K562 (cell line): ENCODE data around the gene CTTNBP2NL. TPM values are rescaled to one million over a fixed set of nuclear protein-coding genes. Genes with fewer than 3 reads are reported as not detected.

Experiments
- CXXC5 ChIP-seq: fragments of 250-450 bp; sonication (Bioruptor Pico); IDR thresholded peaks from 2 replicates; pipeline ENCODE4 v1.8.0; 2022; ENCODE audit warnings: inconsistent platforms, mild to moderate bottlenecking, moderate library complexity
- ESRRB ChIP-seq: fragments of 250-450 bp; sonication (Bioruptor Pico); IDR thresholded peaks from 2 replicates; pipeline ENCODE4 v1.5.0; 2020; ENCODE audit warnings: mild to moderate bottlenecking, moderate library complexity, borderline replicate concordance
- FIP1L1 ChIP-seq: fragments of 200-400 bp; formaldehyde crosslinking; IDR thresholded peaks from 2 replicates; pipeline ENCODE4 v1.6.1; 2018; ENCODE audit warnings: mild to moderate bottlenecking, low read depth, low read length; ENCODE audit not compliant: poor library complexity, severe bottlenecking
- HMGN3 ChIP-seq: IDR thresholded peaks from 2 replicates; pipeline ENCODE4 v1.6.1; 2011; ENCODE audit warnings: borderline replicate concordance, low read depth, mild to moderate bottlenecking, mixed read lengths, low read length; ENCODE audit not compliant: insufficient read length; ENCODE audit errors: extremely low read depth
- MAZ ChIP-seq, 2 experiments: fragments of 450-650 bp in 1 of 2; sonication (generic) in 1 of 2; formaldehyde crosslinking; IDR thresholded peaks in 1 of 2; conservative IDR thresholded peaks in 1 of 2; 2 replicates each; pipeline versions ENCODE4 v1.4.0 to v1.5.0; 2020; ENCODE audit warnings: mild to moderate bottlenecking in 1 of 2, missing genetic modification reagents in 1 of 2
- MTA2 ChIP-seq: fragments of 450-650 bp; IDR thresholded peaks from 2 replicates; pipeline ENCODE4 v1.6.1; 2016; ENCODE audit warnings: low read depth
- NFIC ChIP-seq: fragments of 450-650 bp; IDR thresholded peaks from 2 replicates; pipeline ENCODE4 v1.6.1; 2017; ENCODE audit warnings: mild to moderate bottlenecking, inconsistent platforms
- PTTG1 ChIP-seq: fragments of 450-650 bp; IDR thresholded peaks from 2 replicates; pipeline ENCODE4 v1.6.1; 2016; ENCODE audit warnings: low read depth, mild to moderate bottlenecking, missing genetic modification characterization, missing compliant biosample characterization
- SIX5 ChIP-seq, 2 experiments: IDR thresholded peaks; 2 replicates each; pipeline ENCODE4 v1.6.1; 2011; ENCODE audit warnings: low read length in 2 of 2, borderline replicate concordance in 1 of 2, low read depth in 1 of 2, mild to moderate bottlenecking in 1 of 2, moderate library complexity in 1 of 2; ENCODE audit not compliant: insufficient read depth in 1 of 2
- SMC3 ChIP-seq: conservative IDR thresholded peaks from 2 replicates; pipeline ENCODE4 v1.6.1; 2011; ENCODE audit warnings: low read depth, low read length, improper control_type of control experiment; ENCODE audit not compliant: insufficient read depth
- U2AF2 ChIP-seq: fragments of 200-400 bp; formaldehyde crosslinking; optimal IDR thresholded peaks from 2 replicates; pipeline ENCODE3; 2017; ENCODE audit warnings: low read depth, mild to moderate bottlenecking, low read length
- ZFP36 ChIP-seq: fragments of 150-350 bp; IDR thresholded peaks from 2 replicates; pipeline ENCODE4 v1.6.1; 2018; ENCODE audit warnings: low read length, low read depth; ENCODE audit not compliant: partially characterized antibody
- ZKSCAN1 ChIP-seq: fragments of 150-350 bp; IDR thresholded peaks from 2 replicates; pipeline ENCODE4 v1.6.1; 2016; ENCODE audit warnings: low read depth, low read length
- ZNF282 ChIP-seq: sonication (generic); formaldehyde crosslinking; IDR thresholded peaks from 2 replicates; pipeline ENCODE4 v1.8.1; 2023; ENCODE audit warnings: missing genetic modification reagents
- ZNF384 ChIP-seq: IDR thresholded peaks from 2 replicates; pipeline ENCODE4 v1.6.1; 2012; ENCODE audit warnings: low read depth, low read length, improper control_type of control experiment
- ZSCAN32 ChIP-seq: fragments of 450-650 bp; formaldehyde crosslinking; IDR thresholded peaks from 2 replicates; pipeline ENCODE4 v1.4.0; 2020; ENCODE audit warnings: mild to moderate bottlenecking, moderate library complexity
- polyA plus RNA-seq, 8 experiments: library from polyadenylated mRNA; depleted of rRNA in 4 of 8; stranded (reverse) in 5 of 8; unstranded in 3 of 8; fragments of >200 nt; fragmentation: Nextera tagmentation in 2 of 8; fragmentation: Illumina TruSeq in 1 of 8; extraction: Ambion mirVana in 2 of 8; extraction: Trizol in 1 of 8; gene quantifications; 2 replicates each; pipeline versions ENCODE4 v1.2.1 to v1.2.3, GENCODE V29; 2011 to 2014; ENCODE audit warnings: inconsistent platforms in 1 of 8, missing spikeins in 1 of 8
- total RNA-seq, 7 experiments: library from RNA; depleted of rRNA in 6 of 7; stranded (reverse); fragments of >200 nt in 6 of 7; fragmentation: Illumina TruSeq in 2 of 7; extraction: Trizol in 2 of 7; gene quantifications; 2 replicates each; pipeline versions ENCODE4 v1.2.1 to v1.2.3, GENCODE V29; 2011 to 2021; ENCODE audit warnings: low replicate concordance in 1 of 7
- TF ChIP-seq, protein P1 (sequence below): fragments of 450-650 bp; formaldehyde crosslinking; conservative IDR thresholded peaks from 2 replicates; pipeline ENCODE4 v1.4.0; 2022; ENCODE audit warnings: mild to moderate bottlenecking, missing genetic modification characterization
- TF ChIP-seq, protein P2 (sequence below): fragments of 200-800 bp; sonication (Bioruptor generic); IDR thresholded peaks from 2 replicates; pipeline ENCODE4 v1.6.1; 2017; ENCODE audit warnings: missing genetic modification characterization, missing compliant biosample characterization
- TF ChIP-seq, protein P3 (sequence below): sonication (generic); formaldehyde crosslinking; IDR thresholded peaks from 2 replicates; pipeline ENCODE4 v1.8.0; 2022; ENCODE audit warnings: mild to moderate bottlenecking, missing genetic modification reagents
- TF ChIP-seq, protein P4 (sequence below): conservative IDR thresholded peaks from 2 replicates; pipeline ENCODE4 v1.6.1; 2011; ENCODE audit warnings: low read depth, mild to moderate bottlenecking, low read length; ENCODE audit not compliant: control insufficient read depth
- TF ChIP-seq, protein P5 (sequence below): fragments of 450-650 bp; conservative IDR thresholded peaks from 2 replicates; pipeline ENCODE4 v1.6.1; 2016; ENCODE audit warnings: missing genetic modification characterization, low read depth, mild to moderate bottlenecking, missing compliant biosample characterization, moderate library complexity

The CTTNBP2NL gene
- total and polyA plus RNA-seq, 9 of the 15 experiments (the other 6 are each of a cell fraction or from before 2014, with no cell fraction given), result 0.27 to 1.4 (median 0.62) TPM

GRCh38 chr1:112466078-112466660 is 70.2 kb downstream of the CTTNBP2NL start (continued):
- TF ChIP-seq ZKSCAN1, result 0 out of 2 replicates have a peak, but pooled peaks have one; percentile 29
- TF ChIP-seq SMC3, result peak; percentile 98
- TF ChIP-seq FIP1L1, result no peak
- TF ChIP-seq, protein P1, sequence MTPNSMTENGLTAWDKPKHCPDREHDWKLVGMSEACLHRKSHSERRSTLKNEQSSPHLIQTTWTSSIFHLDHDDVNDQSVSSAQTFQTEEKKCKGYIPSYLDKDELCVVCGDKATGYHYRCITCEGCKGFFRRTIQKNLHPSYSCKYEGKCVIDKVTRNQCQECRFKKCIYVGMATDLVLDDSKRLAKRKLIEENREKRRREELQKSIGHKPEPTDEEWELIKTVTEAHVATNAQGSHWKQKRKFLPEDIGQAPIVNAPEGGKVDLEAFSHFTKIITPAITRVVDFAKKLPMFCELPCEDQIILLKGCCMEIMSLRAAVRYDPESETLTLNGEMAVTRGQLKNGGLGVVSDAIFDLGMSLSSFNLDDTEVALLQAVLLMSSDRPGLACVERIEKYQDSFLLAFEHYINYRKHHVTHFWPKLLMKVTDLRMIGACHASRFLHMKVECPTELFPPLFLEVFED, result no peak
- TF ChIP-seq, protein P2, sequence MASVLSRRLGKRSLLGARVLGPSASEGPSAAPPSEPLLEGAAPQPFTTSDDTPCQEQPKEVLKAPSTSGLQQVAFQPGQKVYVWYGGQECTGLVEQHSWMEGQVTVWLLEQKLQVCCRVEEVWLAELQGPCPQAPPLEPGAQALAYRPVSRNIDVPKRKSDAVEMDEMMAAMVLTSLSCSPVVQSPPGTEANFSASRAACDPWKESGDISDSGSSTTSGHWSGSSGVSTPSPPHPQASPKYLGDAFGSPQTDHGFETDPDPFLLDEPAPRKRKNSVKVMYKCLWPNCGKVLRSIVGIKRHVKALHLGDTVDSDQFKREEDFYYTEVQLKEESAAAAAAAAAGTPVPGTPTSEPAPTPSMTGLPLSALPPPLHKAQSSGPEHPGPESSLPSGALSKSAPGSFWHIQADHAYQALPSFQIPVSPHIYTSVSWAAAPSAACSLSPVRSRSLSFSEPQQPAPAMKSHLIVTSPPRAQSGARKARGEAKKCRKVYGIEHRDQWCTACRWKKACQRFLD, result peak; percentile 73; the same call in 1 of the 2 replicates
- peak; percentile 33 for TF ChIP-seq HMGN3
- no peak for TF ChIP-seq ZSCAN32 (CRISPR knock-in tag)
- TF ChIP-seq U2AF2, result no peak
- TF ChIP-seq ZNF282 (CRISPR knock-in tag), result 0 out of 2 replicates have a peak, but pooled peaks have one; percentile 61
- no peak for TF ChIP-seq ESRRB (CRISPR knock-in tag)
- peak; percentile 89 for TF ChIP-seq CXXC5 (CRISPR knock-in tag)
- peak; percentile 98 to 100 for TF ChIP-seq MAZ (CRISPR knock-in tag; conservative IDR thresholded peaks at IDR 0.05 in 1 of 2, IDR thresholded peaks at IDR 0.05 in 1 of 2)
- no peak for TF ChIP-seq MTA2
- TF ChIP-seq ZNF384, result peak; percentile 40; the same call in 1 of the 2 replicates
- peak; percentile 91 for TF ChIP-seq NFIC
- TF ChIP-seq, protein P3, sequence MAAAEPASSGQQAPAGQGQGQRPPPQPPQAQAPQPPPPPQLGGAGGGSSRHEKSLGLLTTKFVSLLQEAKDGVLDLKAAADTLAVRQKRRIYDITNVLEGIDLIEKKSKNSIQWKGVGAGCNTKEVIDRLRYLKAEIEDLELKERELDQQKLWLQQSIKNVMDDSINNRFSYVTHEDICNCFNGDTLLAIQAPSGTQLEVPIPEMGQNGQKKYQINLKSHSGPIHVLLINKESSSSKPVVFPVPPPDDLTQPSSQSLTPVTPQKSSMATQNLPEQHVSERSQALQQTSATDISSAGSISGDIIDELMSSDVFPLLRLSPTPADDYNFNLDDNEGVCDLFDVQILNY (CRISPR knock-in tag), result no peak; the same call in 1 of the 2 replicates
- peak; percentile 58 for TF ChIP-seq ZFP36
- no peak for TF ChIP-seq SIX5 (IDR thresholded peaks at IDR 0.05; ENCODE audit: borderline replicate concordance in 1 of 2, insufficient read depth in 1 of 2, low read depth in 1 of 2, low read length in 2 of 2)
- no peak for TF ChIP-seq PTTG1 (tag)
- TF ChIP-seq, protein P4, sequence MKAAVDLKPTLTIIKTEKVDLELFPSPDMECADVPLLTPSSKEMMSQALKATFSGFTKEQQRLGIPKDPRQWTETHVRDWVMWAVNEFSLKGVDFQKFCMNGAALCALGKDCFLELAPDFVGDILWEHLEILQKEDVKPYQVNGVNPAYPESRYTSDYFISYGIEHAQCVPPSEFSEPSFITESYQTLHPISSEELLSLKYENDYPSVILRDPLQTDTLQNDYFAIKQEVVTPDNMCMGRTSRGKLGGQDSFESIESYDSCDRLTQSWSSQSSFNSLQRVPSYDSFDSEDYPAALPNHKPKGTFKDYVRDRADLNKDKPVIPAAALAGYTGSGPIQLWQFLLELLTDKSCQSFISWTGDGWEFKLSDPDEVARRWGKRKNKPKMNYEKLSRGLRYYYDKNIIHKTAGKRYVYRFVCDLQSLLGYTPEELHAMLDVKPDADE, result 0 out of 2 replicates have a peak, but pooled peaks have one; percentile 29
- TF ChIP-seq, protein P5, sequence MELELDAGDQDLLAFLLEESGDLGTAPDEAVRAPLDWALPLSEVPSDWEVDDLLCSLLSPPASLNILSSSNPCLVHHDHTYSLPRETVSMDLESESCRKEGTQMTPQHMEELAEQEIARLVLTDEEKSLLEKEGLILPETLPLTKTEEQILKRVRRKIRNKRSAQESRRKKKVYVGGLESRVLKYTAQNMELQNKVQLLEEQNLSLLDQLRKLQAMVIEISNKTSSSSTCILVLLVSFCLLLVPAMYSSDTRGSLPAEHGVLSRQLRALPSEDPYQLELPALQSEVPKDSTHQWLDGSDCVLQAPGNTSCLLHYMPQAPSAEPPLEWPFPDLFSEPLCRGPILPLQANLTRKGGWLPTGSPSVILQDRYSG (tag), result no peak
